GM19372 (cell line): ENCODE data around the gene SLIT3.
A peak's percentile ranks its signal among the peaks of the same experiment; 100 is the strongest.

Experiments
- ATAC-seq: cut with Tn5 transposase; IDR thresholded peaks from one replicate; pipeline ENCODE4 v1.9.1; 2021; ENCODE audit warnings: mild to moderate bottlenecking, low read depth, moderate library complexity; ENCODE audit not compliant: unreplicated experiment

Gene SLIT3

DNA sequence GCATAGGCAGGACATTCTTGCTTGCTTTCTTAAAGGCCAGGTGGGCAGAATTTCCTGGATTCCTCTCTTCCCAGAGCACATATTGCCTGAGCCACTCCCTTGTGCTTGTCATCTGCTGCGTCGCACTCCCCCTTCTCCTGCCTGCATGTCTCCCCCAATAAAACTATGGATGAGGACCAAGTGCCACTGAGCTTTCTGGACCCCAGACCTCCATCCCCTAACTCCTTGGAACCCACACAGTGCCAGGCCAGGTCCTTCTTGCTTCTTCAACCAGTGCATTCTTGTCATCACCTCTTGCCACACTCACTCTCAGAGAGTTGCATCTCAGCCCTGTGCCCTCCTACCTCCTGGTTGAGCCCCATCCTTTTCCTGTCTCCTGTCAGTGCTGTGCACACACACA, 563.9 kb downstream of the SLIT3 start:
- no peak for ATAC-seq

DNA sequence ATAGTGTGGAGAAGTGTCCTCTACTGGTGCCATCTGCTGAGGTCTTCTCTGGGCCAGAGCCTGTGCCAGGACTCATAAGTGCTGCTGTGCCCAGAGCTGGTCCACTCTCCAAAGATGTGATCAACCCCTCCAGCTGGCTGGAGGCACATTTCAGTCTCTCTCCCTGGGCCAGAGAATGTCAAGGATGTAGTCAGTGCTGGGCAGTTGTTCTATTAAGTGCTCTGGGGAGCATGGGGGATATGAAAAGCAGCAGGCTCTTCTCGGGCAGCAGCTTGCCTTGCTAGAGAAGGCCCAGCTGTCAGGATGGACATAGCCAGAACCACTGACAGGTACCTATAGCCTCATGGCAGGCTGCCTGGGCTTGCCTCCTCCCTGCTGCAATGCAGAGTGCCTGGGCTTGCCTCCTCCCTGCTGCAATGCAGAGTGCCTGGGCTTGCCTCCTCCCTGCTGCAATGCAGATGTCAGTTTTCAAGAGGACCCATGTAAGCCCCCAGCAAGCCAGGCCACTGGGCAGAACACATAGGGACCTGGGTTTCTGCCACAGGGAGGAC, 564.6 kb downstream of the SLIT3 start:
- no peak for ATAC-seq

- peak; percentile 65 for ATAC-seq
Measured at GRCh38 chr5:168734620-168735300, 566.2 kb downstream of the SLIT3 start.

- peak; percentile 2 for ATAC-seq
Measured at GRCh38 chr5:168734119-168734518, 566.8 kb downstream of the SLIT3 start.

DNA sequence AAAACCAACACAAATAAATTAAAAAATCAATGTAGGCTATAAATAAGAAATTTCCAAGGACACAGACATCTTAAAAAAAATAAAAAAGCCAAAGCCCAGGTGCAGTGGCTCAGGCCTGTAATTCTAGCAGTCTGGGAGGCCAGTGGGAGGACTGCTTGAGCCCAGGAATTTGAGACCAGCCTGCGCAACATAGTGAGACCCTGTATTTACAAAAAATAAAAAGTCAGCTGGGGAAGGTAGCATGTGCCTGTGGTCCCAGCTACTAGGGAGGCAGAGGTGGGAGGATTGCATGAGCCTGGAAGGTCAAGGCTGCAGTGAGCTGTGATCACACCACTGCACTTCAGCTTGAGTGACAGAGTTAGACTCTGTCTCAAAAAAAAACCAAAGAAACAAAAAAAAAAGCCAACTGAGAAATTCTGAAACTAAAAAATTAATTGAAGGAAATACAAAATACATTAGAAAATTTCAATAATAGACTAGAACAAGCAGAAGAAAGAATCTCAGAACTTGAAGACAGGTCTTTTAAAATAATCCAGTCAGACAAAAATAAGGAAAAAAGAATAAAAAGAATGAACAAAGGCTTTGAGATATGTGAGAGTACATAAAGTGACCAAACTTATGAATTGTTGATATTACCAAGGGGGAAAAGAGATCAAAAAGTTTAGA, 572.3 kb downstream of the SLIT3 start:
- ATAC-seq, result no peak

DNA sequence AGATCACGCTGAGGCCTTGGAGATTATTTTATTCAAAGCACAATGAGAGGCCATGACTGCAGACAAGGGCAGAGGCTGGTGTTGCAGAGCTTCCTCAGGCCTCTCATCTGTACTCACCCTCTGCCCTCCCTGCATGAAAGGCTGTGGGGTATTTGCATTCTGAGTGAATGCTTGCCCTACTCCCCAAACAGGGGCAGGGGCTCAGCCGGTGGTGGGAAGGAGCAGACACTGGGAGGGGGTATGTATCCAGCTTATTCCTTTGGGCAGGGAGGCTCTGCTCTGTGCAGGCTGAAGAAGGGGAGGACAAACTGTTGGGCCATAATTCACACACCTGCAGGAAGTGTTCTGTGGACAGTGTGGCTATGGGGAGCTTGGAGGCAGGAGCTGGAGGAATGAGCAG, 573.4 kb downstream of the SLIT3 start:
- no peak for ATAC-seq

GRCh38 chr5:168726342-168726741, 574.6 kb downstream of the SLIT3 start:
- no peak for ATAC-seq

- no peak for ATAC-seq
Measured at GRCh38 chr5:168724227-168724626, 576.7 kb downstream of the SLIT3 start.

- ATAC-seq, result no peak
Measured at GRCh38 chr5:168723037-168723436, 577.9 kb downstream of the SLIT3 start.

GRCh38 chr5:168721966-168722365, 579.0 kb downstream of the SLIT3 start:
- no peak for ATAC-seq

DNA sequence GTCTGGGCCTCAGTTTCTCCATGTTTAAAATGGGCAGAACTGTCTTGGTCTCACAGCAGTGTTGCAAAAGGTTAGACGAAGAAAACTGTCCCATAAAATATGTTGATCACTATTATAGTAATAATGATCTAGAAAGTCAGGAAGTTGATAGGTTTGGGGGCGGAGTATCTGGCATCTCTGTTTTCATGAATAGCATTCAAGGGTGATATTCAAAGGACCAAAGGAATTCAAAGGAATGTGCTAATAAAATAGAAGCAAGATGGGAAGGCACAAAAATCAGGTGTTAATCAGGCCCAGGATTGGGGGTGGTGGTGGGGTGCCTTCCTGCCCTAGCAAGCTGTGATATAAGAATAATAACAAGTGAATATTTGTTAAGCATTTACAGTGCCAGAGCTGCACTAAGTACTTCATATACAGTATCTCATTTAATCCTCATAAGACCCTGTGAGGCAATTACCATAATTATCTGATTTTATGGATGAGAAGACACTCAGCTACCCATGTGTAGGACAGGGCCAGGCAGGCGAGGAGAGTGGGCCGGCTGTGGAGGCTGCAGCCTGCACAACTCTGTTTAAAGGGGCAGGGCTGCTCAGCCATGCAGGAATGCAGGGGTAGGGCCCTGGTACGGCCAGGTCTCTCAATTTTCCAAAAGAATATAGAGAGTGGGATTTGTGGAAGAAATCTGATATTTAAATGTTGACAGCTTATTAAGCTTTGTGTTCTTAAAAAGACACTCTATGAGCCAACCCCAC, 579.8 kb downstream of the SLIT3 start:
- no peak for ATAC-seq

DNA sequence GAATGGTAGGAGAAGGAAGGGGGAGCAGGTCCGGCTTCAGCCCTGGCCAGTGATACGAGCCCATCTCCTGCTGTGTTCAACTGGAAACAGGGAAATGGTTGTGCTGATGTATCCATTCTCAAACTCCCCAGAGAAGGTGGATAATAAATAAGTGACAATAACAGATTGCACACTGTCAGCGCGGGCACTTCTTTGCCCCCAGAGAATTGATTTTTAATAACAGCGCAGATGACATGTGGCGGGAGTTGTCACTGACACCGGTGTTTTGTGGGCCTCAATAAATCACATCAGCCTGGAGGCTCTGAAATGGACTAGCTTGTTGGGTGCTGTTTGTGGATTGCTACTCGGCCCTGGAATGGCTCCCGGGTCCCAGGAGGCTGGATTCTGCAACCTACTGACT, 580.4 kb downstream of the SLIT3 start:
- no peak for ATAC-seq

DNA sequence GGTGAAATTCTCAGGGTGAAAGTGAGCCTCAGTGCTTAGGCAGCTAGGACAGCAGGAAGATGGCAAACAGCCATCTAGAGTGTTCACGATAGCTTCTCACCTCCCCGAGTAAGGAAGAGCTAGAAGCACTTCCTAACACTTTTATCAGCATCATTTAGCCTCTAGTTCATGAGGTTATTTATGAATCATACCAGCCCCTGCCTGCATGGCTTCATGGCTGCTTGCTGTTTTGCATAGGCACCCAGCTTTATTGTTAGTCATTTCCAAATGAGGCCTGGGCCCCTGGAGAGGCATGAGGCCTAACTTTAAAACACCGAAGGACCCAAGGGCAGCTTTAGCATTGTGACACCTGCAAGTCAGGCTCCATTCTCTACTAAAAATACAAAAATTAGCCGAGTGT, 586.9 kb downstream of the SLIT3 start:
- ATAC-seq, result no peak

- no peak for ATAC-seq
Measured at GRCh38 chr5:168713051-168713450, 587.9 kb downstream of the SLIT3 start.

- ATAC-seq, result no peak
Measured at GRCh38 chr5:168712280-168712924, 588.5 kb downstream of the SLIT3 start.

DNA sequence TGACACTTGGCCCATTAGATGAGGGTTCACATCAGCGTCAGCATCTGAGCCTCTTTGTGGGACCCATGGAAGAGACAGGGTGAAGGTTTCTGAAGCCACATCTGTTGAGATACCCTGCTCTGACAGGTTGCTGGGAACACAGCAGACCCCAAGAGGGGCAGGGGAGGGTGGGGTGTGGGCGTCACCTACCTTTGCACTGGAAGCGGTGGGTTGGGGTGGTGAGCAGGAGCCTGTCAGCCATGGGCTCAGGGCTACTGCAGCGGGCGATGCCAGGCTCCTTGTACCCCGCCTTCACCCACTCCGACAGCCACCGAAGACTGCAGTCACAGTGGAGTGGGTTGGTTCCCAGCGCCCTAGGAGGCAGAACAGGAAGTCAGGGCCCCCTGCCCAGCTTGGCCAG, 590.2 kb downstream of the SLIT3 start:
- no peak for ATAC-seq

GRCh38 chr5:168707716-168708695, 592.9 kb downstream of the SLIT3 start:
- no peak for ATAC-seq

DNA sequence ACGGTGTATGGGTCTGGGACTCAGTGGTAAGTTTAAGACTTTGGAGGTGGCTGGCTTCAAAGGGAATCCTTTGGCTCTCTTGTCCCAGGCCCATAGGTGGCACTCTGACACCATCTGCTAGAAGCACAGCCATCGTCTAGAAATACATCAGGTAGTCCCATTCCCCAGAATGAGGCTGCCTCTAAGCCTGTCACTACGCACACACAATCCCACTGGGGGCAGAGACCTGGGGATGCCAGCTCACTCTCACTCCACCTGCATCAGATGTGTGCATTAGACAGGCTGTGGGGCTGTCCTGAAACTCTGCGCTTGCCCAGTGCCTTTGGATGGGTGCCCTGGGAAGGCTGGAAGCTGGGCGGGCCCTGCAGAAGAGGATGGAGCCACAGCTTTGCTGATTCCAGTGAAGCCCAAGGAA, 594.3 kb downstream of the SLIT3 start:
- ATAC-seq, result no peak

DNA sequence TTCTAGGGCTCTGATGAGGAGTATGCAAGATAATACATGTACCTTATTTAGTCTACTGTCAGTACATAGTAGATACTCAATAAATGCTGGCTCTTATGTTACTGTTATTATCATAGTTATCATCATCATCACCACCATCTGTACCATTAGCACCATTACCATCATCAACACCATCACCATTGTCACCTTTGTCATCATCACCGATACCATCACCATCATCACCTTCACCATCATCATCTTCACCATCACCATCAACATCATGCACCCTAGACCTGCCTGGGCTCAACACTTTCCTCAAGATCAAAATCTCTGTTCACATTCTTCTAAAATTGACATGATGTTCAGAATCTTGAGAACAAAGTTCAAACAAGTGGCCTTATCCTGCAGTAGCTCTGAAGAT, 595.6 kb downstream of the SLIT3 start:
- no peak for ATAC-seq

DNA sequence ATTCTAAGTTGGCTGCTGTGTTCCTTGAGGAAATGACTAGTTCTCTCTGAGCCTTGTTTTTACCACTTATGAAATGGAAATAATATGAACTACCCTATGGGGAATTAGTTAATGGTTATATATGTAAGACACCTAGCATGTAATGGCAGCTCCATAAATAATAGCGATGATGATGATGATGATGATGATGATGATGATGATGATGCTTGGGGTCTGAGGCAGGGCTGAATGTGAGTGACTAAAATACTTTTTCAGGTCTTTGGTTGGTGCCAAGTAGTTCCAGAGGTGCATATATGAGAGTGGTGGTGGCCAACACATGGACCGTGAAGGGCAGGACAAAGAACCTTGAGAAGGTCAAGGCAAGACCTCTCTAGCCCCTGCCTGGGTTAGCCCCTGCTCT, 598.4 kb downstream of the SLIT3 start:
- no peak for ATAC-seq
